H1 (cell line): ENCODE measurements around the gene EFCAB6. TPM values are rescaled to one million over a fixed set of nuclear protein-coding genes. Genes with fewer than 3 reads are reported as not detected.

Experiments used
- CTCF ChIA-PET: fragments of 300-600 bp; sonication (Branson Sonifier 250); formaldehyde crosslinking; loops from one replicate; lab custom pipeline; 2021; ENCODE audit not compliant: partially characterized antibody; lab: Charles Lee
- POLR2A ChIA-PET: fragments of 300-600 bp; sonication (Branson Sonifier 250); formaldehyde crosslinking; loops from one replicate; lab custom pipeline; 2021; ENCODE audit warnings: inconsistent platforms; ENCODE audit not compliant: partially characterized antibody; lab: Charles Lee
- DNase-seq, 2 experiments: peaks; one replicate each; pipeline versions ENCODE4 v3.0.0 to v3.0.0-alpha.2; 2010 to 2022; ENCODE audit warnings: low spot score in 2 of 2, low read depth in 1 of 2, mixed read lengths in 1 of 2
- FAIRE-seq: peaks from 2 replicates; lab custom pipeline; 2011; peaks lifted over from hg19 to GRCh38; lab: Jason Lieb, UNC
- H2AFZ ChIP-seq: 2 replicates; pipeline ENCODE4 v1.8.1; 2012; ENCODE audit warnings: low read length, inconsistent platforms
- H2AK5ac ChIP-seq: 2 replicates; pipeline ENCODE4 v1.6.1; 2013; ENCODE audit warnings: low read depth, low read length
- H2BK120ac ChIP-seq: replicated peaks from 2 replicates; pipeline ENCODE3; 2013; ENCODE audit warnings: low read depth, low read length, inconsistent platforms
- H2BK12ac ChIP-seq: 2 replicates; pipeline ENCODE4 v1.6.1; 2013; ENCODE audit warnings: low read depth, low read length
- H2BK15ac ChIP-seq: 2 replicates; pipeline ENCODE4 v1.6.1; 2013; ENCODE audit warnings: low read length
- H2BK20ac ChIP-seq: 2 replicates; pipeline ENCODE4 v1.6.1; 2013; ENCODE audit warnings: low read length
- H2BK5ac ChIP-seq: 2 replicates; pipeline ENCODE4 v1.6.1; 2013; ENCODE audit warnings: low read depth, low read length
- H3K14ac ChIP-seq: 2 replicates; pipeline ENCODE4 v1.6.1; 2013; ENCODE audit warnings: inconsistent platforms; ENCODE audit not compliant: insufficient read length
- H3K18ac ChIP-seq: 2 replicates; pipeline ENCODE4 v1.6.1; 2013; ENCODE audit warnings: low read length; ENCODE audit errors: extremely low read depth
- H3K23ac ChIP-seq: 2 replicates; pipeline ENCODE4 v1.6.1; 2013; ENCODE audit warnings: inconsistent platforms; ENCODE audit not compliant: insufficient read length
- H3K23me2 ChIP-seq: 2 replicates; pipeline ENCODE4 v1.6.1; 2013; ENCODE audit warnings: low read depth, low read length
- H3K27ac ChIP-seq: 2 replicates; pipeline ENCODE4 v1.6.1; 2011; ENCODE audit warnings: low read depth, low read length, inconsistent platforms
- H3K27me3 ChIP-seq, 4 experiments: replicated peaks in 1 of 4; 1 replicate in 1 of 4; 2 replicates in 3 of 4; pipeline versions ENCODE4 v1.6.1 to v1.8.1; 2011 to 2013; ENCODE audit warnings: low read length in 3 of 4, mild to moderate bottlenecking in 3 of 4, inconsistent platforms in 2 of 4, mixed read lengths in 2 of 4, moderate library complexity in 1 of 4; ENCODE audit not compliant: control insufficient read depth in 3 of 4, insufficient read depth in 3 of 4; ENCODE audit errors: extremely low read depth in 1 of 4
- H3K36me3 ChIP-seq, 4 experiments: 2 replicates each; pipeline versions ENCODE4 v1.6.1 to v1.8.1; 2011 to 2013; ENCODE audit warnings: mild to moderate bottlenecking in 4 of 4, low read length in 3 of 4, moderate library complexity in 2 of 4, control low read depth in 1 of 4, inconsistent platforms in 1 of 4; ENCODE audit not compliant: insufficient read depth in 4 of 4, control insufficient read depth in 2 of 4
- H3K4ac ChIP-seq: replicated peaks from 2 replicates; pipeline ENCODE3; 2013; ENCODE audit warnings: low read length, low read depth, mixed read lengths, inconsistent platforms; ENCODE audit not compliant: insufficient read length
- H3K4me1 ChIP-seq, 4 experiments: replicated peaks in 1 of 4; 1 replicate in 1 of 4; 2 replicates in 3 of 4; pipeline versions ENCODE4 v1.6.1 to v1.8.1; 2011 to 2013; ENCODE audit warnings: low read length in 3 of 4, inconsistent platforms in 2 of 4, mixed read lengths in 1 of 4; ENCODE audit not compliant: insufficient read depth in 4 of 4, control insufficient read depth in 3 of 4
- H3K4me2 ChIP-seq, 2 experiments: 2 replicates each; pipeline versions ENCODE4 v1.6.1 to v1.8.1; 2011 to 2013; ENCODE audit warnings: low read depth in 2 of 2, low read length in 2 of 2, control low read depth in 1 of 2, inconsistent platforms in 1 of 2, mild to moderate bottlenecking in 1 of 2; ENCODE audit not compliant: insufficient read depth in 1 of 2
- H3K4me3 ChIP-seq, 4 experiments: fragments of 200-600, 300-600 bp in 1 of 4; sonication (generic), shearing (Covaris generic), sonication (Bioruptor Twin) in 1 of 4; 2 replicates each; pipeline versions ENCODE4 v1.5.1 to v1.8.1; 2011 to 2016; ENCODE audit warnings: low read length in 4 of 4, low read depth in 3 of 4, control low read depth in 2 of 4, inconsistent platforms in 2 of 4, mild to moderate bottlenecking in 2 of 4, mixed read lengths in 1 of 4, moderate library complexity in 1 of 4; ENCODE audit not compliant: insufficient read depth in 2 of 4; ENCODE audit errors: extremely low read depth in 1 of 4
- H3K56ac ChIP-seq: replicated peaks from 2 replicates; pipeline ENCODE3; 2013; ENCODE audit warnings: low read depth, mild to moderate bottlenecking, mixed read lengths, low read length, inconsistent platforms; ENCODE audit not compliant: insufficient read length
- H3K79me1 ChIP-seq: 2 replicates; pipeline ENCODE4 v1.6.1; 2013; ENCODE audit warnings: low read depth, low read length, control low read depth
- H3K79me2 ChIP-seq, 2 experiments: 2 replicates each; pipeline versions ENCODE4 v1.6.1 to v1.8.1; 2012 to 2013; ENCODE audit warnings: low read length in 2 of 2, mild to moderate bottlenecking in 2 of 2, inconsistent platforms in 1 of 2; ENCODE audit not compliant: insufficient read depth in 2 of 2, control insufficient read depth in 1 of 2
- H3K9ac ChIP-seq, 4 experiments: replicated peaks in 1 of 4; 1 replicate in 1 of 4; 2 replicates in 3 of 4; pipeline versions ENCODE4 v1.6.1 to v1.8.1; 2011 to 2013; ENCODE audit warnings: low read depth in 3 of 4, low read length in 3 of 4, control low read depth in 2 of 4, mild to moderate bottlenecking in 2 of 4, moderate library complexity in 2 of 4, inconsistent platforms in 1 of 4; ENCODE audit errors: extremely low read depth in 1 of 4
- H3K9me3 ChIP-seq, 2 experiments: 2 replicates each; pipeline versions ENCODE4 v1.6.1 to v1.8.1; 2012 to 2013; ENCODE audit warnings: mild to moderate bottlenecking in 2 of 2, moderate library complexity in 2 of 2, control low read depth in 1 of 2, inconsistent platforms in 1 of 2, low read depth in 1 of 2, low read length in 1 of 2, mixed read lengths in 1 of 2; ENCODE audit not compliant: insufficient read depth in 2 of 2
- H4K20me1 ChIP-seq, 2 experiments: replicated peaks in 1 of 2; 2 replicates each; pipeline versions ENCODE3 to v1.8.1; 2011 to 2013; ENCODE audit warnings: inconsistent platforms in 2 of 2, low read length in 2 of 2, mild to moderate bottlenecking in 1 of 2; ENCODE audit not compliant: insufficient read depth in 2 of 2, control insufficient read depth in 1 of 2
- H4K5ac ChIP-seq: 2 replicates; pipeline ENCODE4 v1.6.1; 2013; ENCODE audit warnings: low read length, low read depth, mixed read lengths, inconsistent platforms; ENCODE audit not compliant: insufficient read length
- H4K8ac ChIP-seq: 2 replicates; pipeline ENCODE4 v1.8.0; 2013; ENCODE audit warnings: mild to moderate bottlenecking, moderate library complexity, low read length, inconsistent platforms; ENCODE audit not compliant: insufficient read depth; ENCODE audit errors: extremely low read depth
- H4K91ac ChIP-seq: replicated peaks from 2 replicates; pipeline ENCODE3; 2013; ENCODE audit warnings: low read length, mixed read lengths, inconsistent platforms; ENCODE audit not compliant: insufficient read length
- CEBPB ChIP-seq: IDR thresholded peaks from 2 replicates; pipeline ENCODE4 v1.6.1; 2012; ENCODE audit warnings: low read depth, low read length
- SP2 ChIP-seq: IDR thresholded peaks from 2 replicates; pipeline ENCODE4 v1.6.1; 2012; ENCODE audit warnings: mild to moderate bottlenecking, low read length, inconsistent platforms
- TAF7 ChIP-seq: optimal IDR thresholded peaks from 2 replicates; pipeline ENCODE3; 2011; ENCODE audit warnings: low read depth, mild to moderate bottlenecking, inconsistent platforms, low read length, moderate library complexity, borderline replicate concordance
- WGBS, 2 experiments: shearing (Covaris generic) in 1 of 2; methylation state at CpG; one replicate each; pipeline versions ENCODE4 v1.1.6 to v1.1.7; 2013 to 2015; ENCODE audit warnings: low lambda C conversion rate in 2 of 2, mixed read lengths in 2 of 2, inconsistent platforms in 1 of 2, low coverage in 1 of 2, missing lambda C conversion rate in 1 of 2; ENCODE audit not compliant: insufficient replicate concordance in 2 of 2, insufficient coverage in 1 of 2, insufficient read length in 1 of 2; ENCODE audit errors: extremely low coverage in 1 of 2, missing lambda C conversion rate in 1 of 2; 5-methylcytosine and 5-hydroxymethylcytosine counted together
- polyA plus RNA-seq, 7 experiments: library from polyadenylated mRNA; depleted of rRNA in 3 of 7; stranded (reverse) in 5 of 7; unstranded in 2 of 7; fragments of >200 nt in 5 of 7; fragments of 200-250 nt in 2 of 7; gene quantifications; 1 replicate in 5 of 7; 2 replicates in 1 of 7; 4 replicates in 1 of 7; pipeline versions ENCODE4 v1.2.1 to v1.2.3, GENCODE V29; 2011 to 2013; ENCODE audit warnings: missing spikeins in 2 of 7, mixed read lengths in 2 of 7
- total RNA-seq: library from RNA; stranded (reverse); fragmentation: NEBNext Ultra II Directional; extraction: Animal tissue kit (Norgen Biotek cat#: 25700); gene quantifications from 2 replicates; pipeline ENCODE4 v1.2.1, GENCODE V29; 2021

Gene EFCAB6
- total and polyA plus RNA-seq, 2 of the 8 experiments (the other 6 are each of a cell fraction or from before 2014, with no cell fraction given): 0.32 to 1.7 TPM

GRCh38 chr22:43755011-43755410 is 57.1 kb downstream of the EFCAB6 start:
- H3K9me3 ChIP-seq: no peaks in the 10 kb centered on the region
- H3K18ac ChIP-seq: no peak overlapping the region
- 87% methylated on average over 2 of the region's 2 CpGs; no CpG with 5 or more reads in 1 of the 2 experiments for WGBS, 2 experiments
- H2BK15ac ChIP-seq: no peak overlapping the region
- no peak overlapping the region for H4K8ac ChIP-seq
- no peak overlapping the region for H3K56ac ChIP-seq
- no peaks in the 10 kb centered on the region for H3K79me2 ChIP-seq
- no peak overlapping the region for H3K9ac ChIP-seq
- H3K23ac ChIP-seq: no peak overlapping the region
- H3K14ac ChIP-seq: no peak overlapping the region
- H4K5ac ChIP-seq: no peak overlapping the region
- FAIRE-seq (no peak), DNase-seq (no peak)
- no peak overlapping the region for H2BK5ac ChIP-seq
- H2AK5ac ChIP-seq: no peak overlapping the region
- H3K4me1 ChIP-seq: peaks cover 0 to 6% (median 0%) of the 10 kb centered on the region in 4 experiments; a peak in 2 of 7 replicates
- no peaks in the 10 kb centered on the region for H3K36me3 ChIP-seq
- no peak overlapping the region for H4K91ac ChIP-seq
- H3K79me1 ChIP-seq: no peaks in the 10 kb centered on the region
- no peak overlapping the region for H2BK120ac ChIP-seq
- no peak overlapping the region for H3K4me2 ChIP-seq
- CTCF ChIA-PET: interaction anchor here (0.8 to 2.0 kb wide), 3 partner anchors 10 to 21 kb away, joined by 3 to 4 read pairs (median 3); no protein-coding TSS in a partner anchor
- no peak overlapping the region for H2BK20ac ChIP-seq
- no peaks in the 10 kb centered on the region for H4K20me1 ChIP-seq
- no peak overlapping the region for H2AFZ ChIP-seq
- H3K23me2 ChIP-seq: no peaks in the 10 kb centered on the region
- H3K27me3 ChIP-seq: no peaks in the 10 kb centered on the region; a peak in 1 of 7 replicates
- H2BK12ac ChIP-seq: no peak overlapping the region
- H3K4ac ChIP-seq: no peak overlapping the region
- no peak overlapping the region for H3K27ac ChIP-seq
- no peak overlapping the region for H3K4me3 ChIP-seq
- POLR2A ChIA-PET: no interaction called here
- TF ChIP-seq CEBPB (no peak), TAF7 (no peak), SP2 (no peak)
